Bronchial epithelial cell (primary cell): Measurements from ENCODE around the gene ASXL1. TPM values are rescaled to one million over a fixed set of nuclear protein-coding genes. Genes with fewer than 3 reads are reported as not detected.
A peak's percentile ranks its signal among the peaks of the same experiment; 100 is the strongest.

Experiments
- DNase-seq: peaks from one replicate; pipeline ENCODE4 v3.0.0-alpha.2; 2010; ENCODE audit warnings: low read depth
- FAIRE-seq: peaks from 2 replicates; lab custom pipeline; 2011; peaks lifted over from hg19 to GRCh38; lab: Jason Lieb, UNC
- H3K27me3 ChIP-seq: 2 replicates; pipeline ENCODE4 v1.5.1; 2011; ENCODE audit warnings: low read length; ENCODE audit not compliant: control insufficient read depth, insufficient read depth
- H3K36me3 ChIP-seq: 2 replicates; pipeline ENCODE4 v1.5.1; 2011; ENCODE audit warnings: low read length; ENCODE audit not compliant: control insufficient read depth, insufficient read depth
- H3K4me3 ChIP-seq: 2 replicates; pipeline ENCODE4 v1.5.1; 2011; ENCODE audit warnings: mild to moderate bottlenecking, low read depth, low read length, control low read depth
- CTCF ChIP-seq: IDR thresholded peaks from 2 replicates; pipeline ENCODE4 v1.5.1; 2011; ENCODE audit warnings: mild to moderate bottlenecking, moderate library complexity, low read length, control low read depth, inconsistent platforms; ENCODE audit not compliant: insufficient read depth, severe bottlenecking
- total RNA-seq: library from RNA; depleted of rRNA; stranded (reverse); fragments of >200 nt; gene quantifications from 2 replicates; pipeline ENCODE4 v1.2.1, GENCODE V29; 2014

Gene ASXL1
- total RNA-seq, 1 donor from 2014 or later = 17.6 TPM

- no peaks in the 10 kb centered on the region for H3K27me3 ChIP-seq
- peak; percentile 18 for FAIRE-seq
- DNase-seq = no peak
- H3K36me3 ChIP-seq = no peaks in the 10 kb centered on the region
- no peak overlapping the region for H3K4me3 ChIP-seq
- no peak for TF ChIP-seq CTCF
Measured at GRCh38 chr20:32480371-32481241, 122.5 kb downstream of the ASXL1 start.

- H3K27me3 ChIP-seq = no peaks in the 10 kb centered on the region
- DNase-seq (no peak), FAIRE-seq (no peak)
- TF ChIP-seq CTCF = no peak
- no peak overlapping the region for H3K4me3 ChIP-seq
- no peaks in the 10 kb centered on the region for H3K36me3 ChIP-seq
Measured at GRCh38 chr20:32481311-32482142, 123.4 kb downstream of the ASXL1 start.

GRCh38 chr20:32482143-32482441, 124.0 kb downstream of the ASXL1 start:
- FAIRE-seq (no peak), DNase-seq (no peak)
- no peaks in the 10 kb centered on the region for H3K36me3 ChIP-seq
- H3K4me3 ChIP-seq = peak overlapping the region; percentile 57
- no peaks in the 10 kb centered on the region for H3K27me3 ChIP-seq
- no peak for TF ChIP-seq CTCF

- no peak for FAIRE-seq
- Histone ChIP-seq H3K4me3 (peak overlapping the region; percentile 57), H3K36me3 (no peaks in the 10 kb centered on the region), H3K27me3 (no peaks in the 10 kb centered on the region)
- DNase-seq = no peak
- TF ChIP-seq CTCF = no peak
Measured at GRCh38 chr20:32482442-32483261, 124.5 kb downstream of the ASXL1 start.

- no peaks in the 10 kb centered on the region for H3K27me3 ChIP-seq
- H3K4me3 ChIP-seq = peak overlapping the region; percentile 57
- DNase-seq (peak; percentile 20), FAIRE-seq (no peak)
- TF ChIP-seq CTCF = peak; percentile 4
- H3K36me3 ChIP-seq = no peaks in the 10 kb centered on the region
Measured at GRCh38 chr20:32483351-32484224, 125.5 kb downstream of the ASXL1 start.
